ENCODE measurements around the gene EYA2. TPM values are rescaled to one million over a fixed set of nuclear protein-coding genes. Genes with fewer than 3 reads are reported as not detected.

EYA2 gene
- total RNA-seq, 4 donors from 2014 or later, result 9.9 to 20.1 (median 13.8) TPM

GRCh38 chr20:47196091-47197081, 301.7 kb downstream of the EYA2 start:
- H3K4me1 ChIP-seq, result peaks cover 0 to 7% of the 10 kb centered on the region in 2 donors
- TF ChIP-seq CTCF (IDR thresholded peaks at IDR 0.05), result peak; percentile 93 to 98 (median 95)
- no peak for TF ChIP-seq POLR2A (IDR thresholded peaks at IDR 0.05)
- intact Hi-C loops (cut with DNase I), result loop anchor here (5.0 to 10.0 kb wide), 3 partner anchors 68 to 426 kb away; no protein-coding TSS in a partner anchor
- WGBS, 2 donors, result 39 to 56% methylated on average over 25 to 29 of the region's 34 CpGs
- no peaks in the 10 kb centered on the region for H3K27me3 ChIP-seq
- no peak overlapping the region for H3K4me3 ChIP-seq (replicated peaks in 1 of 3)
- H3K9me3 ChIP-seq, result no peaks in the 10 kb centered on the region
- DNase-seq, result peak; percentile 72 to 82
- H3K36me3 ChIP-seq, result no peaks in the 10 kb centered on the region
- H3K27ac ChIP-seq, result no peak overlapping the region

GRCh38 chr20:47198254-47198671, 303.6 kb downstream of the EYA2 start:
- intact Hi-C loops (cut with DNase I), result loop anchor here (5.0 to 10.0 kb wide), 3 partner anchors 67 to 424 kb away; no protein-coding TSS in a partner anchor
- WGBS, 2 donors, result 90 to 98% methylated on average over 3 of the region's 3 CpGs

GRCh38 chr20:47198996-47199552, 304.4 kb downstream of the EYA2 start:
- WGBS, 2 donors, result 93 to 97% methylated on average over 14 of the region's 14 CpGs
- Histone ChIP-seq H3K4me1 (peaks cover 0 to 7% of the 10 kb centered on the region in 2 donors), H3K4me3 (replicated peaks in 1 of 3) (no peak overlapping the region), H3K27ac (no peak overlapping the region), H3K9me3 (no peaks in the 10 kb centered on the region), H3K27me3 (no peaks in the 10 kb centered on the region), H3K36me3 (no peaks in the 10 kb centered on the region)
- intact Hi-C loops (cut with DNase I), result loop anchor here (5.0 to 10.0 kb wide), 3 partner anchors 66 to 423 kb away; no protein-coding TSS in a partner anchor
- DNase-seq, result no peak
- TF ChIP-seq POLR2A (IDR thresholded peaks at IDR 0.05), result no peak
- TF ChIP-seq CTCF (IDR thresholded peaks at IDR 0.05), result no peak

More at GRCh38 chr20:47198254-47198671, 303.6 kb downstream of the EYA2 start:
- TF ChIP-seq CTCF (IDR thresholded peaks at IDR 0.05) (no peak), POLR2A (IDR thresholded peaks at IDR 0.05) (no peak)
- Histone ChIP-seq H3K4me3 (replicated peaks in 1 of 3) (no peak overlapping the region), H3K27ac (no peak overlapping the region), H3K9me3 (no peaks in the 10 kb centered on the region), H3K4me1 (peaks cover 0 to 7% of the 10 kb centered on the region in 2 donors), H3K36me3 (no peaks in the 10 kb centered on the region), H3K27me3 (no peaks in the 10 kb centered on the region)
- DNase-seq, result no peak

GRCh38 chr20:47201074-47201730, 306.6 kb downstream of the EYA2 start:
- WGBS, 2 donors, result 97% methylated on average over 9 of the region's 9 CpGs
- intact Hi-C loops (cut with DNase I), result no loop called here
- Histone ChIP-seq H3K36me3 (no peaks in the 10 kb centered on the region), H3K4me3 (replicated peaks in 1 of 3) (no peak overlapping the region), H3K27ac (no peak overlapping the region), H3K9me3 (no peaks in the 10 kb centered on the region), H3K27me3 (no peaks in the 10 kb centered on the region), H3K4me1 (peaks cover 0 to 6% of the 10 kb centered on the region in 2 donors)
- no peak for TF ChIP-seq POLR2A (IDR thresholded peaks at IDR 0.05)
- DNase-seq, result no peak
